NB4 (cell line): ENCODE results near the gene TCF19.

Experiments used
- DNase-seq: peaks from one replicate; pipeline ENCODE4 v3.0.0; 2010; ENCODE audit warnings: low read depth
- H3K4me3 ChIP-seq: one replicate; pipeline ENCODE4 v1.5.1; 2011; ENCODE audit warnings: mild to moderate bottlenecking, low read depth, low read length, moderate library complexity
- MAX ChIP-seq: IDR thresholded peaks from 2 replicates; pipeline ENCODE4 v1.6.1; 2011; ENCODE audit warnings: low read depth, low read length
- MYC ChIP-seq: IDR thresholded peaks from 2 replicates; pipeline ENCODE4 v1.6.1; 2011; ENCODE audit warnings: low read depth, low read length
- POLR2A ChIP-seq: IDR thresholded peaks from 2 replicates; pipeline ENCODE4 v1.6.1; 2011; ENCODE audit warnings: mild to moderate bottlenecking; ENCODE audit not compliant: insufficient read length; ENCODE audit errors: extremely low read depth
- TF ChIP-seq, protein P1 (sequence below): IDR thresholded peaks from one replicate; pipeline ENCODE4 v1.5.1; 2012; ENCODE audit warnings: low read depth, low read length

The TCF19 gene

DNA sequence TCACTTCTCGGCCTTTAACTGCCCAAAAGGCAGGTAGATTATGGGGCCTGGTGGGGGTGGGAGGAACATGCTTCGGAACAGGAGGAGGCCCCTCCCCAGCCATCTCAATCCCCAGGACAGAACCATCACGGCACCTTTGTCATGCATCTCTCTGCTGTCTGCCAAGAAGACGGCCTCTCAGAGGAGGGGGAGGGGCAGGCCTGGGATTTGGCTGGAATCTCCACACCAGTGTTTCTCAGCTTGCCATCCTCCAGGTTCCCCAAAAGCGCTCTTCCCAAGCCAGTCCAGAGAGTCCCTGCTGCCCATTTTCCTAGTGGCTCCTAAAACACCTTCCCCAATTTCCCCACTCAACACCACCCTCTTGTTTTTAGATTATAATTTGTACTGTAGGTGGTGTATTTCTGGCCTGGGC, 14.6 kb downstream of the TCF19 start:
- DNase-seq: no peak
- H3K4me3 ChIP-seq: no peak overlapping the region
- TF ChIP-seq, protein P1, sequence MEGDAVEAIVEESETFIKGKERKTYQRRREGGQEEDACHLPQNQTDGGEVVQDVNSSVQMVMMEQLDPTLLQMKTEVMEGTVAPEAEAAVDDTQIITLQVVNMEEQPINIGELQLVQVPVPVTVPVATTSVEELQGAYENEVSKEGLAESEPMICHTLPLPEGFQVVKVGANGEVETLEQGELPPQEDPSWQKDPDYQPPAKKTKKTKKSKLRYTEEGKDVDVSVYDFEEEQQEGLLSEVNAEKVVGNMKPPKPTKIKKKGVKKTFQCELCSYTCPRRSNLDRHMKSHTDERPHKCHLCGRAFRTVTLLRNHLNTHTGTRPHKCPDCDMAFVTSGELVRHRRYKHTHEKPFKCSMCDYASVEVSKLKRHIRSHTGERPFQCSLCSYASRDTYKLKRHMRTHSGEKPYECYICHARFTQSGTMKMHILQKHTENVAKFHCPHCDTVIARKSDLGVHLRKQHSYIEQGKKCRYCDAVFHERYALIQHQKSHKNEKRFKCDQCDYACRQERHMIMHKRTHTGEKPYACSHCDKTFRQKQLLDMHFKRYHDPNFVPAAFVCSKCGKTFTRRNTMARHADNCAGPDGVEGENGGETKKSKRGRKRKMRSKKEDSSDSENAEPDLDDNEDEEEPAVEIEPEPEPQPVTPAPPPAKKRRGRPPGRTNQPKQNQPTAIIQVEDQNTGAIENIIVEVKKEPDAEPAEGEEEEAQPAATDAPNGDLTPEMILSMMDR: no peak
- TF ChIP-seq MYC: no peak
- TF ChIP-seq MAX: no peak
- TF ChIP-seq POLR2A: no peak

DNA sequence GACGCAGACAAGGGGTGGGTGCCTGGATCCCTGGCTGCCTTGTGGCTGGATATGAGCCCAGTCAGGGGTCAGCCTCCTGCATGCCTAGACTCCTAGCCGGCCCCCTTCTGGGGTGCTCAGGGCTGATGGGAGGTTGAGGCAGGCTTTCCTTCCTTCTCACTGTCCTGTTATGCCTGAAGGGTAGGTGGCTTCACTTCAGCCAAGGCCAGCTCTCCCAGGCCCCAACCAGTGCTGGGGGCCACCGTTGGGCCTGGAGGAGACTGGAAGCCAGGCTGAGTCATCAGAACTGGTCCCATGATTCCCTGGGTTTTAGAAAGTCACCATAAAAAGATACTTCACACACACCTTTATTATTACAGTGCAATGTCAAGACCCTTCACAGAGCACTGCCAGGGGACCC, 15.0 kb downstream of the TCF19 start:
- H3K4me3 ChIP-seq: no peak overlapping the region
- DNase-seq: no peak
- TF ChIP-seq MAX (no peak), POLR2A (no peak), MYC (no peak)
- TF ChIP-seq, protein P1: no peak

DNA sequence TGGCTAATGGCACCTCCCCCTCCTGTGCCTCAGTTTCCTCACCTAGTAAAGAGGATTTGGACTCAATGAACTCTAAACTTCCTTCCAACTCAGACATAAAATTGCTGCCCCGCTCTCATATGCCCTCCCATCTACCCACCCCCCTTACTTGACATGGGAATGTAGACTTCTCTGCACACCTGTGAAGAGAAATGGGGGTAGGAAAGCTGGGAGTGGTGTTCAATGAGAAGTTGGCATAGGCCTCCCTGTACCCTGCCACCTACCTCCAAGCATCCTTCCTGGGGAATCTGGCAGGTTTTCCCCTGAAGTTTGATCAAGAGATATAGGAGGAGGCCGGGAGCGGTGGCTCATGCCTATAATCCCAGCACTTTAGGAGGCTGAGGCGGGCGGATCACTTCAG, 16.0 kb downstream of the TCF19 start:
- DNase-seq: no peak
- no peak overlapping the region for H3K4me3 ChIP-seq
- TF ChIP-seq MYC (no peak), MAX (no peak), POLR2A (no peak)
- TF ChIP-seq, protein P1: no peak

DNA sequence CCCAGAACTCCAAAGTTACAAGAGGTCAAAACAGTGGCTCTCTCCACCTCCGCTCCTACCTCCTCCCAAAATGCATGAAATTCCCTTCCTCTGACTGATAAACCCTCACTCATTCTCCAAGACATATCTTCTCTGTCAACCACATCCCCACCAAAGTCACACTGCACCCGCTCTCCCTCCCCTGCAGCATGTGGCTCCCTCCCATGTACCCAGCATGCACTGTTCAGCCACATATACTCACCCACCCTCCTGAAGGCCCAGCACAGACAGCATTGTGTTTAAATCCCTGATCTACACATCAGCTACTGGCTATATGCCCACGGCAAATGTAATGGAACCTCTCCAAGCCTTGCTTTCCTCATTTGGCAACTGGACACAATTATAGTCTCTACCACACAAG, 17.6 kb downstream of the TCF19 start:
- TF ChIP-seq MAX (no peak), MYC (no peak), POLR2A (no peak)
- TF ChIP-seq, protein P1: no peak
- H3K4me3 ChIP-seq: no peak overlapping the region
- DNase-seq: no peak

GRCh38 chr6:31178143-31179041, 20.0 kb downstream of the TCF19 start:
- no peak overlapping the region for H3K4me3 ChIP-seq
- DNase-seq: no peak
- no peak for TF ChIP-seq POLR2A
- no peak for TF ChIP-seq MAX
- TF ChIP-seq MYC: no peak
- TF ChIP-seq, protein P1: no peak
